GM21825 (cell line): ENCODE measurements around the gene HRNR.

Experiments used
- ATAC-seq: cut with Tn5 transposase; IDR thresholded peaks from one replicate; pipeline ENCODE4 v1.9.1; 2021; ENCODE audit warnings: mild to moderate bottlenecking, moderate library complexity; ENCODE audit not compliant: unreplicated experiment

Gene HRNR

GRCh38 chr1:152189657-152190442, 34.1 kb downstream of the HRNR start:
- ATAC-seq, result no peak

DNA sequence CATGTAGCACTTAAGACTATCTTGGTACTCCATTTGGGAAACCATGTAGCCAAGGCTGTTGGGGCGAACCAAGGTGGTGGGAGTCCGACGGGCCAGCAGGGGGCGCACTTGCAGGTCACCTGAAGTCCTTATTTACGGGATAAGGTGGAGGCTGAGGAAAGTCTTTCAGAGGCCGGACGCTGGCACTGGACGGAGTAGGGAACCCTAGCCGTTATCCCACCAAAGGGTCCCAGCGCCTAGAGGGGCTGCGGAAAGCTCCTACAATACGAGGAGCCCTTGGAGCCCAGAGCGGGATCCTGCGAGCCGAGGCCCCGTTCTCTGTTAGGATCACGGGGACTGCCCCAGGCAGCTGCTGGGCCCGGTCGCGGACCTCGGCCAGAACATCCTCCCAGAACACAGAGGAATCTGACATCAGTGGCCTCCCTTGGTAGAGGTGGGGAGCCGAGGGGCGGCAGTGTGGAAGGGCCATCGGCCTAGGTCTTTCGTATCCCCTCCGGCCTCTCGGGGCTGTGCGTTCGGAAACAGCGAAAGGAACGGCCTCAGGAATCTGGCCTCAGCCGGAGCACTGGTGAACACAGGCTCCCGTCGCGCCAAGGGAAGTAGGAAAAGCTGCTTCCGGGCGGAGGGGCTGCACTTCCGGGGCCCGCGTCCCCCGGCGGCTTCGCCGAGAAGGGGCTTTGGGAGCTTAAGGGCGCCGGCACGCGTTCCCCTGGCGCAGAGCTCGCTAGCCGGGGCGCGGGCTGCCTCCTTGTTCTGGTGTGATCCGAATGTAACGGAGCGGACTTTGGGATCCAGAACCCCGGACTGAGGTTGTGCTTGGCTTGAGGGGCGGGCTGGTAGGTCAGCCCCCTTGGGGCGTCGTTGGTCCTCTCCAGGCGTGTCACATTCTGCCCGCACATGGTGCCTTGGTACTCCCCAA, 35.1 kb downstream of the HRNR start:
- no peak for ATAC-seq

DNA sequence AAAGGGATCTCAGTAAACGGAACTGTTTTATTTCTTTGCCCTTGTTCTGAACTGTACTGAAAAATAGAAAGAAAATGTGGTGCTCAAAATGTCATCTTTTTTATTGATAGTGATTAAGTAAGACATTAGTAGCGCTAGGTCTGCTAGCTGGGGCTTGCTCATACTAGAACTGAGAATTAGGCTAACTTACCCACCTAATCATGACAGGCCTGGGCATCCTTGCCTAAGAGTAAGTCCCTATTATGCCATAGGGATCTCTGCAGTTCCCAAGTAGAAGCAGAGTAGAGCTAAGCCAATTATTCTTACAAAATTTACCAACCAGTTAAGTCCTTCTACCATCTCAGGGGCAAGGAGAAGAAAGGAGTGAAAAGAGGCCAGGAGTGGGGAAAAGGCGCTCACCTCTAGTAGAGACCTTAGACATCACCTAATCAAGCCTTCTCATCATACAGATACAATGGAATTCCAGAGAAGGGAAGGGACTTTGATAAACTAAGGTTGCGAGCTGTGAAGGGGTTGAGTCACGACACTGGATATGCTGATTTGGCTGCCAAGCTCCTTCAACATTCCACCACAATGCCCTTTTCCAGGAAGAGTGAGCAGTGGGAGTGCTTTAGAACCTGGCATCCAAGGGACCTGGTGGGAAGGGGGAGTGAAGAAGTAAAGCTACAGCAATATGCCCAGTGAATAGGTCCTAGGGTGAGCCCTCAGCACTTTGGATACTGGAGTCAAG, 37.3 kb downstream of the HRNR start:
- ATAC-seq, result no peak

DNA sequence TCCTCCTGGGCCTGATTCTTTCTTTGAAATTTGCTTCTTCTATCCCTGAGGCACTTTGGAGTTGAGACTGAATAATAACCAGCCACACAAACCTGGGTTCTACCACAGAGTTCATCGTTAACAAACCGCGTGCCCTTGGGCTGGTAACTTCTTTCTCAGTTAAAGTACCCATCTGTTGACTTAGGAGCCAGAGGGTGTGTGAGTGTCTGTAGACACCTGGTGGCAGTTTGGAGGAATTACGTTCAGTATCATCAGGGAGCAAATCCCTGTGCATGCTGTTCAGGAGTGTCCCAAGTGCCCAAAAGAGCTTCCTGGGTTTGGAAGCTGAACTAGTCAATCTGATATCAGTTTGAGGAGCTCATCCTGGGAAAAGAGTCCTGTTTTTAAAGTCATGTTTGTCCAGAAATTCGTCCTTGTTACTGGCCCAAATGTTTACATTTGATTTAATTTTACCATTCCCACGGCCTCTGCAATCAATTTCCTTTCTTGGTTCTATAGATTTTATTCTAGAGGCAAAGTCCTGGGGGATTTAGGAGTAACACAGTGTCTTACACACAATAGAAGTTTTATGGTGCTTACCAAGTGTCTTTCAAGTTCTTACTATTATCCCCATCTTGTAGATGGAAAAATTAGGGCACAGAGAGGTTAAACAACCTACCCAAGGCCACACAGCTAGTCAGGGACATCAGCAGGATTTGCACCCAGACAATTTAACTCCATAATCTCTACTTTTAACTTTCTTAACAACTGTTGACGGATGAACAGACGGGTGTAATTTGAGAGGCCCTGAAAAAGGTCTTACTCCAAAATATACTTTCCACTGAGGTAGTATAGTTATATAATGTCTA, 38.2 kb downstream of the HRNR start:
- no peak for ATAC-seq

DNA sequence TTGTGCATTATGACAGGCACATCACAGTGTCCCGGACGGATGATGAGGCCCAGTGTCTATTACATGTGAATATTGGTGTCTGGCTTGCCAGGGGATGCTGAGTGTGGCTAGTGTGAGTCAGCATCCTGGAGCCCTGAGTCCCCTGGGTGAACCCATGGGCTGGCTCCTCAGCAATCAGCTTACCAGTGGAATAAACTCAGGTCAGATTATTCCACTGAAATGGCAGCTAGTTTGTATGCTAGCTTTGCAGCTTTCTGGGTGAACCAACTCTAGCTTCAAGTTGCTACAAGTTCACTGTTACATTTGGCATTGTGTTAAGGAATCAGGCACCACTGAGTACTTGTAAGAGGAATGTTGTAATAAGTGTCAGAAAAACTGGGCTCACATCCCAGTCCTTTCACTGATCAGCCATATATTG, 41.0 kb downstream of the HRNR start:
- no peak for ATAC-seq

DNA sequence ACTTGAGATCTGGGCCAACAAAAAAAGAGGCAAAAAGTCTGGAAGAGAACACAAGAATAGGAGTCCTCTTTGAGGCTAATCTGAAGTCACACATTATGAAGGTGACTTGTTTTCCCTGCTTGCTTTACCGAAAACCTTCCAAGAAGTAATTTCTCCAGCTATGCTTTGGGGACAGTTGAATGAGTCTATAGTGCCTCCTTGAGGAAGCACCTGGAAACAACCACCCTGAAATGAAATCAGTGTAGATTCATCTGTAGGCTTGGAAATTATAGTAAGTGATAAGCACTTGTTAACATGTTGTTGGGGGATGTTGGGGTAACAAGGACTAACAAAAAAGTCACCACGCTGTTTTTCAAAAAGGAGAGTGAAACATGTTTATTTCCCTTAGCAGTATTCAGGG, 41.6 kb downstream of the HRNR start:
- ATAC-seq, result no peak

DNA sequence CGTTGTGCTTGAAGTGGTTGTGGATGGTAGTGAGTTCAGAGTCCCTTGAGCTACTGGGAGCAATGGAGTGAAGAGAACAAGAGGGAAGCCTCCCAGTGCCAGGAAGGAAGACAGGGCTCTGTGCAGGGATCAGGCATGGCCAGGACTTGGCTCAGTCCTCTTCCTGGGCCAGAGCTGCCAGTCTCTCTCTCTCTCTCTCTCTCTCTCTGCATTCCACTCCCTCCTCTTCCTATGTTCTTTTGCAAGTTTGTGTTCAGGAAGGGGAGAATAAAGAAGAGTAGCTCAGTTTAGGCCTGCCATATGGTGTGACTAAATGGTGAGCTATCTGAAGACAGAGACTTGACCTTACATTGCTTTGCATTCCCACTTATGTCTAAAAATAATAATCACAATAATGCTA, 44.4 kb downstream of the HRNR start:
- no peak for ATAC-seq

GRCh38 chr1:152170287-152170905, 53.6 kb downstream of the HRNR start:
- no peak for ATAC-seq

GRCh38 chr1:152169366-152170025, 54.5 kb downstream of the HRNR start:
- ATAC-seq, result no peak

- ATAC-seq, result no peak
Observed at GRCh38 chr1:152168535-152168868, 55.5 kb downstream of the HRNR start.

DNA sequence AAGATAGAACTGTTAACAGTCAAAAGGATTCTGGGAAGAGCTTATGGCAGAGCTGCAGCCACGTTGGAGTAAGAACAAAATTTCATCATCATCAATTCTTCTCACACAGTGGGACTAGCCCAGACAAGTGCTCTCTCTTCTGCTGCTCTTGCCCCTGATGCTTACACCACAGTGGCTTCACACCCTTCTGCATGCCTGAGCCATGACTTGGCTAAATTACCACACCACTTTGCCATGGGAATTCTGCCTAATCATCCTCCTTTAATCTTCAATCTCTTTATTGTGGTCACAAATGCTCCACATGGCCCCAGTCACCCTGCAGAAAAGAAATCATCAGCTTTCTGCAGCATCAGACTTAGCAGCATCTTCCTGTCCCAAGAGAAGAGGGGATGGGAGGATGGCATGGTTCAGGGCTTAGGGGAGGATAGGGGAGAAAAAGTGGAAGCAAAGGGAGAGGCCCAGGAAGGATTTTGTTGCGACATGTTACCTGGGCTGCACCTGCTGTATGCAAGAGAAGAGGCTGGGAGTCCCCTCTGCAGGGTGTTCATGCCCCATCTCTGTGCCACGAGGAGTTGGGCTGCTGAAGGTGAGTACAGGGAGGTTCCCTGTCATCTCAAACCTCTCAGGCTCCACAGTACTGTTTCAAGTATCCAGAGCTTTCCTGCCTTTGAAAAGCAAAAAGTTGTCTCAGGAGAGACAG, 56.0 kb downstream of the HRNR start:
- no peak for ATAC-seq

GRCh38 chr1:152166966-152167365, 57.0 kb downstream of the HRNR start:
- no peak for ATAC-seq

GRCh38 chr1:152165286-152166077, 58.5 kb downstream of the HRNR start:
- ATAC-seq, result no peak

- ATAC-seq, result no peak
Observed at GRCh38 chr1:152164517-152165136, 59.4 kb downstream of the HRNR start.

GRCh38 chr1:152162792-152163463, 61.1 kb downstream of the HRNR start:
- ATAC-seq, result no peak
